GM12878 (cell line): ENCODE results near the gene DIP2A.

Experiments used
- EZH2 ChIP-seq: IDR thresholded peaks from 2 replicates; pipeline ENCODE4 v1.6.1; 2012; ENCODE audit warnings: low read depth, mild to moderate bottlenecking, control low read depth, inconsistent platforms, low read length, borderline replicate concordance; ENCODE audit not compliant: control insufficient read depth
- HDAC6 ChIP-seq: fragments of 200-600 bp; sonication (generic); IDR thresholded peaks from one replicate; pipeline ENCODE4 v1.8.0; 2017; ENCODE audit warnings: antibody characterized with exemption; ENCODE audit not compliant: unreplicated experiment
- POLR2A ChIP-seq: IDR thresholded peaks from 2 replicates; pipeline ENCODE4 v1.6.1; 2011; ENCODE audit warnings: low read depth, mild to moderate bottlenecking, low read length
- ZBTB40 ChIP-seq: fragments of 450-650 bp; IDR thresholded peaks from 2 replicates; pipeline ENCODE4 v1.6.1; 2016; ENCODE audit warnings: mild to moderate bottlenecking, moderate library complexity, borderline replicate concordance
- TF ChIP-seq, protein P1 (sequence below): IDR thresholded peaks from 2 replicates; pipeline ENCODE4 v1.6.1; 2012; ENCODE audit warnings: low read depth, low read length, improper control_type of control experiment

GRCh38 chr21:46518983-46519583 lies 60.4 kb downstream of the DIP2A start:
- TF ChIP-seq HDAC6 (no peak), ZBTB40 (no peak), EZH2 (no peak), POLR2A (no peak)
- TF ChIP-seq, protein P1, sequence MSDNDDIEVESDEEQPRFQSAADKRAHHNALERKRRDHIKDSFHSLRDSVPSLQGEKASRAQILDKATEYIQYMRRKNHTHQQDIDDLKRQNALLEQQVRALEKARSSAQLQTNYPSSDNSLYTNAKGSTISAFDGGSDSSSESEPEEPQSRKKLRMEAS, result no peak
